DOHH2 (cell line): ENCODE measurements around the gene MECP2.

Experiments
- H3F3A ChIP-seq: fragments of 200-600 bp; sonication (generic), shearing (Covaris generic); 2 replicates; pipeline ENCODE4 v1.6.0; 2016; ENCODE audit warnings: antibody characterized with exemption, mild to moderate bottlenecking; ENCODE audit not compliant: control insufficient read depth, insufficient read depth
- H3K27ac ChIP-seq: fragments of 200-600 bp; sonication (generic); 2 replicates; pipeline ENCODE4 v1.5.1; 2014; ENCODE audit warnings: low read depth, mild to moderate bottlenecking, low read length, moderate library complexity
- H3K27me3 ChIP-seq: fragments of 200-600 bp; sonication (generic); 2 replicates; pipeline ENCODE4 v1.6.1; 2014; ENCODE audit warnings: mild to moderate bottlenecking, low read length, mixed read lengths; ENCODE audit not compliant: control insufficient read depth
- H3K36me3 ChIP-seq: fragments of 200-600 bp; sonication (generic); 2 replicates; pipeline ENCODE4 v1.6.1; 2014; ENCODE audit warnings: mild to moderate bottlenecking, low read length, moderate library complexity, mixed read lengths; ENCODE audit not compliant: control insufficient read depth
- H3K4me1 ChIP-seq: fragments of 200-600 bp; sonication (generic); 2 replicates; pipeline ENCODE4 v1.6.1; 2014; ENCODE audit warnings: mild to moderate bottlenecking, low read length, mixed read lengths; ENCODE audit not compliant: control insufficient read depth
- H3K4me2 ChIP-seq: fragments of 200-600 bp; sonication (generic); 2 replicates; pipeline ENCODE4 v1.6.0; 2014; ENCODE audit warnings: mild to moderate bottlenecking, low read length, moderate library complexity
- H3K4me3 ChIP-seq: fragments of 200-600 bp; sonication (generic); 2 replicates; pipeline ENCODE4 v1.5.1; 2014; ENCODE audit warnings: mild to moderate bottlenecking, low read length, mixed read lengths
- H3K79me2 ChIP-seq: fragments of 200-600 bp; sonication (generic); 2 replicates; pipeline ENCODE4 v1.6.1; 2014; ENCODE audit warnings: mild to moderate bottlenecking, low read length, mixed read lengths; ENCODE audit not compliant: control insufficient read depth
- H3K9me2 ChIP-seq: fragments of 200-600 bp; sonication (generic); replicated peaks from 2 replicates; pipeline ENCODE4 v1.6.1; 2014; ENCODE audit warnings: mild to moderate bottlenecking, low read length, mixed read lengths; ENCODE audit not compliant: control insufficient read depth
- H3K9me3 ChIP-seq: fragments of 200-600 bp; sonication (generic); 2 replicates; pipeline ENCODE4 v1.6.1; 2014; ENCODE audit warnings: antibody characterized with exemption, low read length, mixed read lengths; ENCODE audit not compliant: control insufficient read depth, insufficient read depth
- H4K20me1 ChIP-seq: fragments of 200-600 bp; sonication (generic); 2 replicates; pipeline ENCODE4 v1.6.0; 2014; ENCODE audit warnings: low read depth, mild to moderate bottlenecking, antibody characterized with exemption, low read length, moderate library complexity; ENCODE audit not compliant: control insufficient read depth, insufficient read depth
- CTCF ChIP-seq: fragments of 200-600 bp; sonication (generic); IDR thresholded peaks from one replicate; pipeline ENCODE4 v1.5.1; 2014; ENCODE audit warnings: antibody characterized with exemption, mild to moderate bottlenecking, low read depth, low read length; ENCODE audit not compliant: poor library complexity, severe bottlenecking
- EZH2phosphoT487 ChIP-seq: fragments of 200-600 bp; sonication (generic); IDR thresholded peaks from 2 replicates; pipeline ENCODE4 v1.6.1; 2017; ENCODE audit warnings: borderline replicate concordance, mild to moderate bottlenecking, antibody characterized with exemption, low read length, moderate library complexity, mixed read lengths

The MECP2 gene

GRCh38 chrX:153993079-153993478 is 104.4 kb downstream of the MECP2 start:
- Histone ChIP-seq H3K9me2 (no peaks in the 10 kb centered on the region), H3K4me2 (no peak overlapping the region), H3F3A (no peaks in the 10 kb centered on the region), H3K4me1 (no peaks in the 10 kb centered on the region), H3K9me3 (no peaks in the 10 kb centered on the region), H3K79me2 (no peaks in the 10 kb centered on the region), H3K4me3 (no peak overlapping the region), H3K27me3 (no peaks in the 10 kb centered on the region), H3K36me3 (no peaks in the 10 kb centered on the region), H4K20me1 (no peaks in the 10 kb centered on the region), H3K27ac (no peak overlapping the region)
- no peak for TF ChIP-seq CTCF
- TF ChIP-seq EZH2phosphoT487 = no peak

DNA sequence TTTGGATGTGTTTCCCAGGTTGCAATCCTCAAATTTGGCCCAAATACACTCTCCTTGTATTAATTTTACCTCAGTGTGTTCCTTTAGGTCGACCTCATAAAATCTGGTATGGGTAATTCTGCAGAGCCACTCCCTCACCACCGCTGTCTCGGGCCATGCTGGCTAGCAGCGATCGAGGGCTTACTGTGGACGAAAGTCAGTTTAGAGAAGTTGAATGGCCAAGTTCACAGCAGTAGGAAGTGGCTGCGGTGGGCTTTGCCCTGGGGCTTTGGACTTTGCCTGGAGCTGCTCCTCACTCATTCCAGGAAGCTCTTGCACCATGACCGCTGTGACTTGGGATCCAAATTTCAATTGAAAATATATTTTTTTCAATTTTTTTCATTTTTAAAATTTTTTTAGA is 105.3 kb downstream of the MECP2 start:
- Histone ChIP-seq H3K79me2 (no peaks in the 10 kb centered on the region), H3F3A (no peaks in the 10 kb centered on the region), H3K4me2 (no peak overlapping the region), H4K20me1 (no peaks in the 10 kb centered on the region), H3K4me1 (no peaks in the 10 kb centered on the region), H3K9me3 (no peaks in the 10 kb centered on the region), H3K36me3 (no peaks in the 10 kb centered on the region), H3K4me3 (no peak overlapping the region), H3K9me2 (no peaks in the 10 kb centered on the region), H3K27me3 (no peaks in the 10 kb centered on the region), H3K27ac (no peak overlapping the region)
- TF ChIP-seq CTCF (no peak), EZH2phosphoT487 (no peak)

DNA sequence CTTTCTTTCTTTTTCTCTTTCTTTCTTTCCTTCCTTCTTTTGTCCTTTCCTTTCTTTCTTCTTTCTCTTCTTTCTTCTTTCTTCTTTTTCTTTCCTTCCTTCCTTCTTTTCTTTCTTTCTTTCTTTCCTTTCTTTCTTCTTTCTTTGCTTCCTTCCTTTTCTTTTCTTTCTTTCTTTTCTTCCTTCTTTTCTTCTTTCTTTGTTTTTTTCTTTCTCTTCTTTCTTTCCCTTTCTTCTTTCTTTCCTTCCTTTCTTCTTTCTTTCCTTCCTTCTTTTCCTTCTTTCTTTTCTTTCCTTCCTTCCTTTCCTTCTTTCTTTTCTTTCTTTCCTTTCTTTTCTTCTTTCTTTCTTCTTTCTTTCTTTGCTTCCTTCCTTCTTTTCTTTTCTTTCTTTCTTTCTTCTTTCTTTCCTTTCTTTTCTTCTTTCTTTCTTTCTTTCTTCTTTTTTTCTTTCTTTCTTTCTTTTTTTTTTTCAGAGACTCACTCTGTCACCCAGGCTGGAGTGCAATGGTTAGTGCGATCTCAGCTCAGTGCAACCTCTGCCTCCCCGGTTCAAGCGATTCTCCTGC is 106.4 kb downstream of the MECP2 start:
- no peaks in the 10 kb centered on the region for H3K79me2 ChIP-seq
- H3K9me3 ChIP-seq = no peaks in the 10 kb centered on the region
- H3K9me2 ChIP-seq = no peaks in the 10 kb centered on the region
- H3K27ac ChIP-seq = no peak overlapping the region
- no peak for TF ChIP-seq EZH2phosphoT487
- TF ChIP-seq CTCF = no peak
- H3F3A ChIP-seq = no peaks in the 10 kb centered on the region
- no peaks in the 10 kb centered on the region for H4K20me1 ChIP-seq
- no peaks in the 10 kb centered on the region for H3K4me1 ChIP-seq
- H3K4me2 ChIP-seq = no peak overlapping the region
- no peaks in the 10 kb centered on the region for H3K27me3 ChIP-seq
- no peaks in the 10 kb centered on the region for H3K36me3 ChIP-seq
- H3K4me3 ChIP-seq = no peak overlapping the region
